GM18867 (cell line): ENCODE data around the gene CCDC188.

Experiments used
- ATAC-seq: cut with Tn5 transposase; IDR thresholded peaks from one replicate; pipeline ENCODE4 v1.9.1; 2021; ENCODE audit warnings: mild to moderate bottlenecking, moderate library complexity; ENCODE audit not compliant: unreplicated experiment

The CCDC188 gene

DNA sequence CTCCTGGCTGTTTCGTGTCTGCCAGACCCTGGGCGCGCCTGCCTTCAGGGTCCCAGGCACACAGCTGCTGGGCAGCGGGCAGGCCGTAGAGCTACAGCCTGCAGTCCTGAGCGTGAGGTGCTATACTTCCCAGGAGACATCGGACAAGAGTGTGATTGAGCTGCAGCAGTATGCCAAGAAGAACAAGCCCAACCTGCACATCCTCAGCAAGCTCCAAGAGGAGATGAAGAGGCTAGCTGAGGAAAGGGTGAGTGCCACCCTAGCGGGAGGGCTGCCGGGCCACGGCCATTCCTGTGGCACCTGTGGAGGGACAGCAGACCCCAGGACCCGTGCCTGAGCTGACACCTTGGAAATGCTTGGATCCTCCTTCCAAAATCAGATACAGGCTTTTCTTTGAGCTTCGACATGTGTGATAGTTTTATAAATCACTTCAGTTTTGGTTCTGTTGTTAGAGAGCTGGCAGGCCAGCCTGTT, 42.1 kb downstream of the CCDC188 start:
- ATAC-seq = no peak

DNA sequence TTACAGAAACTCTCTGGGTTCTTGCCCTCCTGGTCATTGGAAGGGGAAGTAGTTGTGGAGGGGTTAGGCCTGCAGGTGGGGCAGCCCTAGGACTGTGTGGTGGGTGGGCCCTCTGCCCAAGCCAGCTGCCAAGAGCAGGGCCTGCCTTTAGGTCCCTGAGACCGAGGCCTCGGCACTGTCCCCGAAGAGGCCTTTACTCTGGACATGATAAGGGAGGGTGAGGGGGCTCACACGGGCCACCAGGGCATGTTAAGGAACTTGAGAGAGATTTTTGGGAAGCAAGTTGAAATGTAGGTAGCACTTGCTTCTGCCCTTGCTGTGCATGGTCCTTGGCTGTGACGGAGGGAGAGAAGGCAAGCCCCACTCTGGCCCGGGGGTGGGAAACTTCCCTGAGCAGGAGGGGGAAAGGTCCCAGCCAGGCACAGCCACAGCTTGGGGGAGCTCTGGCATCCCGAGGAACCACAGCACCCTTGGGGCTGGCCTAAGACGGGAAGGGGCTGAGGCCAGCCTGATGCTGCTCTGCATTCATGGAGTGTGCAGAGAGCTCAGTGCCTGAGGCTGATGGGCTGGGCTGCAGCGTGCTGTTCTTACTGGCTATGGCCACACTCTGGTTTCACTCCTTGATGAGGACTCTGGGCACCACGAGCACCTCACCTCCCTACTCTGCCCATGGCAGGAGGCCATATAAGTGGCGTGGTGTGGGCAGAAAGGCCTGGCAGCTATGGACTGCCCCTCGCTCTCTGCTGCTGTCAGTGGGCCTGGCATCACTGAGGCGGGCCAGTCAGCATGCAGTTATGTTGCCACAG, 42.7 kb downstream of the CCDC188 start:
- ATAC-seq = no peak

DNA sequence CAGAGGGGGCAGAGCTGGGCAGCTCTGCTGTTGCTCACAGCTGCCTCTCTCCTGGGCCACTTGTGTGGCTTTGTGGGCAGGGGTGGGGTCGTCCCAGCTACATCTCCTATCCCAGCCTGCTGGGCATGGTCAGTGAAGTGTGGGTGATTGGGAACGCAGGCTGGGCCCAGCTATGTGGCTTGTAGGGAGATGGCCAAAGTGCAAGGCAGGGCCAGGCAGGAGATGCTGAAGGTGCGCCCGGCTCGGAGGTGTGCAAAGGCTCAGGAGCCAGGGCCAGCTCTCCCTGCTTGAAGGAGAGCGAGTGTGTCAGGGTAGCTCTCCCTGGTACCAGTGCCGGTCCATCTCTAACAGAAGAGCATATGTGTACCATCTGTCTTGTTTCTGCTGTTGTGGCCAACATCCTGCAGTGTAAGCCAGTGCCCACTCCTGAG, 43.4 kb downstream of the CCDC188 start:
- no peak for ATAC-seq

DNA sequence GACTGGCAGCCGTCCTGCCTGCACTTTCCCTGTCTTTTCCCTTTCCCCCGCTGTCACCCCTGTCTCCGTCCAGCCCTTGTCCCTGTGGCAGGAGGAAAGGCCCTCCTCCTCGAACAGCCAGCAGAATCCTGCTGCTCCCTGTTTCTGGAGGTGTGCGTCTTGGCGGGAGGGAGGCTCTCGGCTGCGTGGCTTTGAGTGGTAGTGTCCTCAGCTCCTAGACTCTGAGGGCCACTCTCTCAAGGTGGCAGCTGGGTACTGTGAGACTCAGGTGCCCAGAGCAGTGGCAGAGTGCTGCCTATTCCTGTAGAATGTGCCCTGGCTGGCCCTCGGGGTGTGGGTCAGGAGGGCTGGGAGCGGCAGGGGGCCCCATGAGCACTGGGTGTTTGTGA, 44.0 kb downstream of the CCDC188 start:
- ATAC-seq = no peak

DNA sequence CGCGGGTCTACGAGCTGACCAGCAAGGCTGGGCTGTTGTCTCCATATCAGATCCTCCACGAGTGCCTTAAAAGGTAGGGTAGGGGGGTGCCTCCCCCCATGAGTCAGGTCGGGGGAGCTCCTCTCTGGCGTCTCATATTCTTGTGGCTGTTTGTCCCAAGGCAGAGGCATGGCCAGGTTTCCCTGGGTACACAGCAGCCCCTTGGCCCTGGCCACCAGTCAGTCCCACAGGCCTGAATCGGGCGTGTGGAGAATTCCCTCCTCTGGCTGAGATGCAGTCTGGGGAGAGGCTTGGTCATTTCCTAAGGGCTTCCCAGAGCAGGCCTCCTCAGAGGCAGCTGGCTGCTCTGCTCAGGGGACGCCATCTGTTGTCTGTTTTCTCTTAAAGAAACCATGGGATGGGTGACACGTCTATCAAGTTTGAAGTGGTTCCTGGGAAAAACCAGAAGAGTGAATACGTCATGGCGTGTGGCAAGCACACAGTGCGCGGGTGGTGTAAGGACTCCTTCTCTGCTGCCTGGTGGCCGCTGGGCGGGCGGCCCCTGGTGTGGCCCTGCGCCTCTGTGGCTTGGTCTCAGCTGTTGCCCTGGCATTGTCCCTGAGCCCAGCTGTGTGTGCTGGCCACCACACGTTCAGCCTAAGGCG, 44.5 kb downstream of the CCDC188 start:
- no peak for ATAC-seq

DNA sequence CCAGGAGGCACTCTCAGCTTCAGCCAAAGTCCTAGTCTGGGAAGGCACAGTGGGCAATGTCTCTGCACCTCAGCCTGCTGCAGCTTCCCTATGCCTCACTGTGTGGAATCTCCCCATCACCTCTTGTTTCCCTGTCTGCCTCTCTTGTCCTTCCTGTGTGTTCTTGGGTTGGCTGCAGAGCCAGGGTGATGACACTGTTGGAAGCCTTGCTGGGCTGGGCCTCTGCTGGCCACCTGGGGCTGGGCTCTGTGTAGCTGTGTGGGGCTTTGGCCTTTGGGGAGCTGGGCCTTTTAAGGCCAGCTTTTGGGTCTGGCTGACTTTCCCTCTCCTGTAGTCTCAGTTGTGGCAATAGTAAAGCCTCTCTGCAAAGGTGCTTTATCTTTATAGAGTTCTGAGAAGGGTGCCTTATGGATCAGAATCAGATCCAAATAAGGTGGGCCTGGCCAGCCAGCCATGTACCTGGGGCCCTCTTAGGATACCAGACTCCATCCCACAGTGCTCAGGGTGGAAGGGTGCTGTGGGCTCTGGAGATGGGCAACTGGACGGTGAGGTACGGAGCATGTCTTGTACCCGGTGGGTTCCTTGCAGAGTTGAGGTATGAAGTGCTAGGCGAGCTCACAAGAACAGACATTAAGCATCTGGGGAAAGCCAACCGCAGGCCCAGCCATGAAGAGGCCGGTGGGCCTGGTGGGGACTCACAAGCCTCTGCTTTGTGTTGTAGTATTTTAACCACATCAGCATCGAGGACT, 45.2 kb downstream of the CCDC188 start:
- no peak for ATAC-seq

DNA sequence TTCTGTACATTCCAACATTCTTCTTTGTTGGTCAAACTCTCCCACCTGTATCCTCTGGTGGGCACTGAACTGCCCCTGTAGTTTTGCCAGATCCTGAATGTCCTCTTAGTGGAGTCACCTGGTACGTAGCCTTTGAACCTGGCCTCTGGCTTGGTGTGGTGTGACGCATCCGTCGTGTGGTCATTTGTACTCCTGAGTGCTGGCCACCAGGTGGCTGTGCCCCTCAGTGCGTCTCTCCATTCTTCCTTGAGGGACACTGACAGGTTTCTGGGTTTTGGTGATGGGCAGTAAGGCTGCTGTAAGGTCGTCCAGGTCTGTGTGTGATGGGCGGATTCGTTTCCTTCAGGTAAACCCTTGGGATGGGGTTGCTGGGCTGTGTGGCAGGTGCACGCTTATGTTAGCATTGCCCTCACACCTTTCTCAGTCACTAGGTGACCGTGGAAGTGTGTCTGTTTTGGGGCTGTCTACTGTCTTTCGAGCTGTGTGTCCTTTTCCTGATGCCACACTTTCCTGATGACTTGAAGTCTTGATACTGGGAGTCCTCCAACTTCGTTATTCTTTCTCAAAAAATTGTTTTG, 48.6 kb downstream of the CCDC188 start:
- no peak for ATAC-seq

DNA sequence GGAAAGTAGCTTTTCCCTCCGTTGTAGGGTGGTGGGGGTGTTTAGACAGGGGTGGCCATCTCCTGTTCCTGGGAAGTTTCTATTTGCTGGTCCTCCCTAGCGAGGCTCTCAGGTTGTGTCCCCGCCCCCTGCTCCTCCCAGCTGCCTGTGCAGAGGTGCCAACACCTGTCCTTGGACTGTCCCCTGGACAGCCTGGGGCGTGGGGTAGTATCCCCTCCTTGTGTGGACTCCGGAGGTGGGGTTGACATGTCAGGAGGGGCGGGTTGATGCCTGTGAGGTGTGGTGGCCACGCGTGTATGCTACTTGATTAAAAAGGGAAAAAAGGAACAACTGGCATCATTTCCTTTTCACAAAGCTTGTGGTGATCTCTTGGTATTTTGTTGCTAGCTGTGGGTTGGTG, 49.2 kb downstream of the CCDC188 start:
- ATAC-seq = no peak

DNA sequence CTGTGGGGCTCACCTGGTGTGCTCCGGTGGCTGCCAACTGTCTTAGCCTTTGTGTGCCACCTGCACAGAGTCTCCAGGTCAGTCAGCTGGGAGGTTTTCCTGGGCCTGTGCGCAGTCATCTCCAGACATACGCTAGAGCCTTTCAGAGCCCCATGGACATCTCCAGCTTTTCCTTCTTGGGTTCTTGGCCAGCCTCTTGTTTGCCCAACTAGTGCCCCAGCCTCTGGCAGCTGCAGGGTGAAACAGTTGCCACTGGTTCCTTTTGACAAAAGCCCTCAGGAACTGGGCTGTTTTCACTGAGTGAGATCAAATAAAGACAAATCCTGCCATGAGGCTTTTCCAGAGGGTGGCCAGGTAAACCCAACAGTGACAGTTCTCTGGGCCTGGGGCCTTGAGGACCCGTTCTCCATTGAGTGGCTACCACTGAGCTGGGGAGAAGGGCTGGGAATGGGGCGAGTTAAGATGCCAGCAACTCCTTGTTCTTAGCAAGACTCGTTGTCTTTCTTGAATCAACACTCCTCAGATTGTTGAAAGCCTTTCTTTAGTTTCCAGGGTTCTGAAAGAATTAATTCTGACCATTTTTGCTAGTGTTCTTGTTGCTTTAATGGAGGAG, 51.6 kb downstream of the CCDC188 start:
- ATAC-seq = no peak
